ENCODE measurements around the gene CDC26.

The CDC26 gene

DNA sequence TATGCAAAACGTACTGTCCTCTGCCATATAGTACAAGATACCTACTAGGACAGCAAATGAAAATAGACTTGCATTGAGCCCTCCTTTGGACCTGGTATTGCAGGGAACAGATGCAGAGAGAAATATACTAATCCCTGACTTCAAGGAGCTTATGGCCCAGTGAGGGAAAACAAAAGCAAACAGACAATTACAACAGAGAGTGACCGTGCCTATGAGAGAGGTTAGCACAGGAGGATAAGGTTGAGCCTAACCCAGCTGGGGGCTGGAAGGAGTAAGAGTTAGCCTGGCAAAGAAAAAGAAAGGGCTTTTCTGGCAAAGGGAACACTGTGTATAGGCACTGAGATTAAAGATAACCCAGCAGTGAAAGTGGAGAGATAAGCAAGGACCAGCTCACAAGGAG, 5.5 kb downstream of the CDC26 start:
- TF ChIP-seq, protein P1, sequence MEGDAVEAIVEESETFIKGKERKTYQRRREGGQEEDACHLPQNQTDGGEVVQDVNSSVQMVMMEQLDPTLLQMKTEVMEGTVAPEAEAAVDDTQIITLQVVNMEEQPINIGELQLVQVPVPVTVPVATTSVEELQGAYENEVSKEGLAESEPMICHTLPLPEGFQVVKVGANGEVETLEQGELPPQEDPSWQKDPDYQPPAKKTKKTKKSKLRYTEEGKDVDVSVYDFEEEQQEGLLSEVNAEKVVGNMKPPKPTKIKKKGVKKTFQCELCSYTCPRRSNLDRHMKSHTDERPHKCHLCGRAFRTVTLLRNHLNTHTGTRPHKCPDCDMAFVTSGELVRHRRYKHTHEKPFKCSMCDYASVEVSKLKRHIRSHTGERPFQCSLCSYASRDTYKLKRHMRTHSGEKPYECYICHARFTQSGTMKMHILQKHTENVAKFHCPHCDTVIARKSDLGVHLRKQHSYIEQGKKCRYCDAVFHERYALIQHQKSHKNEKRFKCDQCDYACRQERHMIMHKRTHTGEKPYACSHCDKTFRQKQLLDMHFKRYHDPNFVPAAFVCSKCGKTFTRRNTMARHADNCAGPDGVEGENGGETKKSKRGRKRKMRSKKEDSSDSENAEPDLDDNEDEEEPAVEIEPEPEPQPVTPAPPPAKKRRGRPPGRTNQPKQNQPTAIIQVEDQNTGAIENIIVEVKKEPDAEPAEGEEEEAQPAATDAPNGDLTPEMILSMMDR (IDR thresholded peaks at IDR 0.05; ENCODE audit: low read depth, low read length, missing control alignments): no peak
- H3K4me3 ChIP-seq (replicated peaks; ENCODE audit: low read depth, low read length): no peak overlapping the region
- DNase-seq (ENCODE audit: extremely low read depth, low read depth): no peak

DNA sequence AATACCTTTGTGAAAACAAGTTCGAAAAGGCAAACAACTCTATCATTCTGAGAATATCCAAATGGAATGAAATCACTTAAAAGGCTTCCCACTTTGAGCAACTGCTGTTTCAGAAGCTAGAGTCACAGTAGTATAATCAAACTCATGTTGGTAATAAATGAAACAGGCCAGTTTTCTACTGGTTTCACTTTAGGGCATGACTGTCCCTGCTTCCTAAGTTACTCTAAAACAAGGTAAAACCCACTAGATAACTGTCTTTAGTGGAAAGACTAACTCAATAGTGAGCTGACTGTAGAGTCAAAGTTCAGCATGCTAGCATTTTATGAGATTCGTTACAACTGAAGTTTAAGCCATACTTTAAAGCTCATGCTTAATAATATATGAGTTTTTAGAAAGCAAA, 6.0 kb downstream of the CDC26 start:
- no peak for DNase-seq (ENCODE audit: extremely low read depth, low read depth)
- TF ChIP-seq, protein P1 (IDR thresholded peaks at IDR 0.05; ENCODE audit: low read depth, low read length, missing control alignments): no peak
- H3K4me3 ChIP-seq (replicated peaks; ENCODE audit: low read depth, low read length): no peak overlapping the region

DNA sequence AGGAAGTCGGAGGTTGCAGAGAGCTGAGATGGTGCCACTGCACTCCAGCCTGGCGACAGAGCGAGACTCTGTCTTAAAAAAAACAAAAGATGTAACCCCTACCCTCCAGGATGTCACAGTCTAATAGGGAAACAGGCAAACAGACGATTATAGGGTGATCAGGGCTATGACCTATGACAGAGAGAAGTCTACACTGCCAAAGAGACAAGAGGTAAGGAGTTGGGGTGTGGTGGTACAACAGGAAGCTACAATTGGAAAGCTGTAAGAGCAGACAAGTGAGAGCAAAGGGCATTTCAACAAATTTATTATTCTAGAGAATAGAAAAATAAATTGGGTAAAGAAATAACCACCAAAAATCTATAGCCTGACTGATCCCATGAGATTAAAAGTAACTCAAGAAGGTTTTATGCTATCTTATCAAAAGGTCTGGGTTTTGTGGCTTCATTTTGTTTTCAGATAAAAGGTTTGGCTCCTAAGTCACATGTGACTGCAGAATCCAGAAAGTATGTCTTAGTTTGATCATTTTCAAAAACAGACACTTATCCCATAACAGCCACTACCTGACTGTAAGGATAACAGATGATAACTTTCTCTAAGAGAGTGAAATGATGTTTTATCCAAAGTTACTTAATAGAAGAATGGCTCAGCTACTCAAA, 7.3 kb downstream of the CDC26 start:
- no peak for DNase-seq (ENCODE audit: extremely low read depth, low read depth)
- no peak overlapping the region for H3K4me3 ChIP-seq (replicated peaks; ENCODE audit: low read depth, low read length)
- TF ChIP-seq, protein P1 (IDR thresholded peaks at IDR 0.05; ENCODE audit: low read depth, low read length, missing control alignments): no peak

DNA sequence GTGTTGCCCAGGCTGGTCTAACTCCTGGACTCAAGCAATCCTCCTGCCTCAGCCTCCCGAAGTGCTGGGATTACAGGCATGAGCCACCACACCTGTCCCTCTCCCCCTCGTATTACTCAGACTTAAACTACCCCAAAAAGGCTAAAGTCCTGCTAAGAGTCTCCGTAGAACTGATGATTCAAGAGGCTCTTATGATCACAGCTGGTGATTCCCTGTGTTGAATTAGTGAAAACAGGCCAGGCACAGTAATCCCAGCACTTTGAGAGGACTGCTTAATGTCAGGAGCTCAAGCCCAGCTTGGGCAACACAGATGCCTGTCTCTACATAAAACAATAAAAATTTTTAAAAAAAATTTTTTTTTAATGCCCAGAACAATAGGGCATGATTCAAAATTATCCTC, 9.2 kb downstream of the CDC26 start:
- DNase-seq (ENCODE audit: extremely low read depth, low read depth): no peak
- H3K4me3 ChIP-seq (replicated peaks; ENCODE audit: low read depth, low read length): no peak overlapping the region
- TF ChIP-seq, protein P1 (IDR thresholded peaks at IDR 0.05; ENCODE audit: low read depth, low read length, missing control alignments): no peak

DNA sequence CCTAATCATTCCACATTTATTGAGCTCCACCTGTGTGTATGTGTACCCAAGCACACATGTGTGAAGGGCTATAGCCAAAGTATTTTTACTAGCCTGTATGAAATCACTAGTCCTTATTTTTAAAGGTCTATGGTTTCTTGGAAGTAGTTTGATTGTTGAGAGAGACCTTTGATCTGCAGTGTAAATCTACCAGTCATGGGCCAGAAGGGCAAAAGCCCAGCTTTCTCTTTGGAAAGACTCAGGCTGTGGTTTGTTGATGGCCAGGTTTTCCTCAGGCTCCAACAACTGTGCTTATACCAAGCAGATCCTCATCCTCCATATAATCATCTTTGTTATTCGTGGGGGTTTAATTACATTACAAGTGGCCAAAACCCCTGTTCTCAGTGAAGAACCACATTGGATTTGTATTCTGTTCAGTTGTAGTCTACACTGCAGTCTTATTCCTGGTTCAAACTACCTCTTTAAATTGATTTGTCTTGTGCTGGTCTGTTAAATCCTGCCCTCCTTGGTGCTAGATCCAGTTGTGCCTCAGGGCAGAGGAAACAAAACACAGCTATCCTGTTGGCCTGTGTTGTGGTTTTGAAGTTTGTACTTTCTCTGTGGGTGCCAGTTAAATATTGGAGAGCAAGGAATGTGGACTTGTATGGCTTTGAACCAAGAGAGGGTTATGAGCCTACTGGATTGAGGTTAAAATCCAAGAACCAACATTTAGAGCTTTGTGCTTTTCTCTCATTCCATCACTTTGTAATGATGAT, 13.3 kb downstream of the CDC26 start:
- no peak overlapping the region for H3K4me3 ChIP-seq (replicated peaks; ENCODE audit: low read depth, low read length)
- DNase-seq (ENCODE audit: extremely low read depth, low read depth): no peak
- TF ChIP-seq, protein P1 (IDR thresholded peaks at IDR 0.05; ENCODE audit: low read depth, low read length, missing control alignments): no peak

DNA sequence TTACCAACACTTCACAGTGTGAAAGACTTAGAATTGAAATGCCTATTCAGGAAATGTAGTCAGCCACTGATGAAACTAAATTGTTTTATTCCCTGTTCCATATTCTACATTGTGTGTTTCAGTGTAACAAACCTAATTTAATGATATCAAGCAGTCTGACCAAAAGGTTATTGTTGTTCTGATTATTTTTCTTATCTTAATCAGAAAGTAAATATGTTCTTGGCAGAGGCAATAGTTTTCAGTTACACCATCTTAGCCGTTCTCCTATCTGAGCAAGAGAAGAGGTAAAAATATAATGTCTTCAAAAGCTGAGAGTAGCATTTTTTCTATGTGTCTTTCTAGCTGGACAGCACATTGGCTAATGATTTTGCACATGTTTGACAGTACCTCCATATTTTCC, 17.1 kb downstream of the CDC26 start:
- no peak for DNase-seq (ENCODE audit: extremely low read depth, low read depth)
- no peak overlapping the region for H3K4me3 ChIP-seq (replicated peaks; ENCODE audit: low read depth, low read length)
- TF ChIP-seq, protein P1 (IDR thresholded peaks at IDR 0.05; ENCODE audit: low read depth, low read length, missing control alignments): no peak

Measured in HFF-Myc (cell line).